PC-3 (cell line): ENCODE data around the gene MYH10. TPM values are rescaled to one million over a fixed set of nuclear protein-coding genes. Genes with fewer than 3 reads are reported as not detected.

Experiments used
- ATAC-seq: fragments of 200-7000 bp; cut with Tn5 transposase; 2 replicates; pipeline ENCODE4 v1.9.1; 2020; ENCODE audit warnings: mild to moderate bottlenecking, moderate library complexity
- BruUV-seq: library from RNA; stranded (reverse); fragments of 400-500 nt; replicated peaks from 2 replicates; lab custom pipeline; 2021; lab: Mats Ljungman, UMichigan
- CTCF ChIA-PET: fragments of 300-600 bp; sonication (Branson Sonifier 250); formaldehyde crosslinking; loops from one replicate; lab custom pipeline; 2022; ENCODE audit warnings: antibody characterized with exemption; lab: Charles Lee
- POLR2A ChIA-PET: fragments of 300-600 bp; sonication (Branson Sonifier 250); formaldehyde crosslinking; loops from one replicate; lab custom pipeline; 2022; ENCODE audit warnings: antibody characterized with exemption; ENCODE audit not compliant: unreplicated experiment; lab: Charles Lee
- DNase-seq: peaks from one replicate; pipeline ENCODE4 v3.0.0-alpha.2; 2015
- H2AFZ ChIP-seq: fragments of 300-600 bp; sonication (generic); 2 replicates; pipeline ENCODE4 v1.6.0; 2016; ENCODE audit warnings: antibody characterized with exemption, low read length
- H3F3A ChIP-seq: fragments of 300-600 bp; sonication (generic); one replicate; pipeline ENCODE4 v1.6.0; 2017; ENCODE audit warnings: antibody characterized with exemption, low read length, control low read depth, mild to moderate bottlenecking; ENCODE audit not compliant: unreplicated experiment
- H3K27ac ChIP-seq: fragments of 300-600 bp; sonication (generic); 2 replicates; pipeline ENCODE4 v1.5.1; 2016; ENCODE audit warnings: mild to moderate bottlenecking, low read length
- H3K27me3 ChIP-seq: fragments of 300-600 bp; sonication (generic); 2 replicates; pipeline ENCODE4 v1.6.1; 2016; ENCODE audit warnings: low read length, mixed read lengths
- H3K36me3 ChIP-seq: fragments of 300-600 bp; sonication (generic); 2 replicates; pipeline ENCODE4 v1.6.1; 2016; ENCODE audit warnings: low read depth, mixed run types, low read length, mixed read lengths
- H3K4me1 ChIP-seq: fragments of 300-600 bp; sonication (generic); 2 replicates; pipeline ENCODE4 v1.5.1; 2016; ENCODE audit warnings: low read length; ENCODE audit not compliant: insufficient read depth
- H3K4me2 ChIP-seq: fragments of 300-600 bp; sonication (generic); 2 replicates; pipeline ENCODE4 v1.6.0; 2016; ENCODE audit warnings: low read length
- H3K4me3 ChIP-seq: fragments of 300-600 bp; sonication (generic); 2 replicates; pipeline ENCODE4 v1.5.1; 2016; ENCODE audit warnings: mild to moderate bottlenecking, low read length, mixed read lengths
- H3K79me2 ChIP-seq: fragments of 300-600 bp; sonication (generic); 2 replicates; pipeline ENCODE4 v1.6.1; 2017; ENCODE audit warnings: low read length, mixed read lengths
- H3K9ac ChIP-seq: fragments of 300-600 bp; sonication (generic); 2 replicates; pipeline ENCODE4 v1.6.0; 2016; ENCODE audit warnings: mild to moderate bottlenecking, low read length
- H3K9me2 ChIP-seq: fragments of 300-600 bp; sonication (generic); replicated peaks from 2 replicates; pipeline ENCODE4 v1.6.1; 2016; ENCODE audit warnings: mixed run types, low read length, mixed read lengths
- H3K9me3 ChIP-seq: fragments of 300-600 bp; sonication (generic); 2 replicates; pipeline ENCODE4 v1.6.1; 2016; ENCODE audit warnings: low read length, mixed read lengths
- H4K20me1 ChIP-seq: fragments of 300-600 bp; sonication (generic); 2 replicates; pipeline ENCODE4 v1.6.1; 2016; ENCODE audit warnings: low read length, mixed read lengths
- CTCF ChIP-seq: fragments of 300-600 bp; sonication (generic); conservative IDR thresholded peaks from 2 replicates; pipeline ENCODE4 v1.5.1; 2017; ENCODE audit warnings: antibody characterized with exemption, low read depth, mild to moderate bottlenecking, low read length
- EZH2 ChIP-seq: fragments of 300-600 bp; sonication (generic); IDR thresholded peaks from one replicate; pipeline ENCODE4 v1.6.1; 2017; ENCODE audit warnings: antibody characterized with exemption, mild to moderate bottlenecking, low read length; ENCODE audit not compliant: unreplicated experiment
- EZH2phosphoT487 ChIP-seq: fragments of 300-600 bp; sonication (generic); IDR thresholded peaks from 2 replicates; pipeline ENCODE4 v1.6.1; 2018; ENCODE audit warnings: mild to moderate bottlenecking, antibody characterized with exemption, low read length, borderline replicate concordance
- intact Hi-C: fragments of 100-400 bp; cut with micrococcal nuclease; formaldehyde crosslinking; loops from 2 replicates; pipeline ENCODE4 v1.9.0; 2023
- total RNA-seq: library from RNA; depleted of rRNA; stranded (reverse); fragments of >200 nt; gene quantifications from 2 replicates; pipeline ENCODE4 v1.2.3, GENCODE V29; 2014

Gene MYH10
- total RNA-seq, 1 experiment from 2014 or later = 44.6 TPM

DNA sequence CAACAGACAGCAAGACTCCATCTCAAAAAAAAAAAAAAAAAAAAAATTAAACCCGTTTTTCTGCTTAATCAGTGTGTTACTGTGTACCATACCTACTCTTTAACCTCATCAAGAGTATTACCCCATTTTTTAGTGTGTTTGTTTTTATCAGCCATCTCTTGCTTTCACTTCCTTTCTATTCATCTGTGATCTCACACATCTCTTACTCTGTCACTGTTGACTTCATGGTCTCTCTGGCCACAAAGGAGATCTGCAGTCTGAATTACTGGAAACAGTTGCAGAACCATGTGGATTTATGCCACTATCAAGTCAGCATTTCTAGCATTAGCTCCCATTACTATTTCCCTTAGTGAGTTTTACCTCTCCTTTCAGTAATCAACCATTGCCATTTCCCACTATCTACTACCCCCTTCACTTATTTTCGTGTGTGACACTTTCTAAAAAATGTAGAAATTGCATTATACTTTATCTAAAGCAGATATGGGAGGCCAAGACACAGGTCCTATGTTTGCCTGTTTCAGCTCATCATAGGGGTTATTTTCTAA is 174.8 kb downstream of the MYH10 start:
- Histone ChIP-seq H3K4me1 (no peaks in the 10 kb centered on the region), H3K4me3 (no peak overlapping the region), H2AFZ (no peak overlapping the region), H3K27ac (no peak overlapping the region), H3K9me3 (no peaks in the 10 kb centered on the region), H4K20me1 (no peaks in the 10 kb centered on the region), H3K9ac (no peak overlapping the region), H3K4me2 (no peak overlapping the region), H3K9me2 (no peaks in the 10 kb centered on the region), H3K27me3 (no peaks in the 10 kb centered on the region), H3F3A (no peaks in the 10 kb centered on the region), H3K36me3 (peaks cover 41% of the 10 kb centered on the region), H3K79me2 (no peaks in the 10 kb centered on the region)
- ATAC-seq = no peak
- intact Hi-C loops = no loop called here
- BruUV-seq = no TSS peak
- POLR2A ChIA-PET = no interaction called here
- CTCF ChIA-PET = no interaction called here
- DNase-seq = no peak
- TF ChIP-seq EZH2phosphoT487 (no peak), EZH2 (no peak), CTCF (no peak)

GRCh38 chr17:8453326-8453725 is 177.2 kb downstream of the MYH10 start:
- no peaks in the 10 kb centered on the region for H3K27me3 ChIP-seq
- no peak overlapping the region for H3K4me3 ChIP-seq
- no peak overlapping the region for H3K27ac ChIP-seq
- ChIA-PET POLR2A (no interaction called here), CTCF (no interaction called here)
- H2AFZ ChIP-seq = no peak overlapping the region
- no TSS peak for BruUV-seq
- no peak for DNase-seq
- intact Hi-C loops = no loop called here
- no peaks in the 10 kb centered on the region for H3K4me1 ChIP-seq
- TF ChIP-seq EZH2phosphoT487 (no peak), EZH2 (no peak), CTCF (no peak)
- H3K36me3 ChIP-seq = peaks cover 44% of the 10 kb centered on the region
- H3K79me2 ChIP-seq = no peaks in the 10 kb centered on the region
- H3K9me3 ChIP-seq = no peaks in the 10 kb centered on the region
- H3K9me2 ChIP-seq = no peaks in the 10 kb centered on the region
- no peak for ATAC-seq
- H3K9ac ChIP-seq = no peak overlapping the region
- H3K4me2 ChIP-seq = no peak overlapping the region
- H4K20me1 ChIP-seq = no peaks in the 10 kb centered on the region
- no peaks in the 10 kb centered on the region for H3F3A ChIP-seq

GRCh38 chr17:8451933-8452614 is 178.5 kb downstream of the MYH10 start:
- no peak overlapping the region for H3K4me2 ChIP-seq
- no peaks in the 10 kb centered on the region for H3K79me2 ChIP-seq
- H3K36me3 ChIP-seq = peaks cover 41% of the 10 kb centered on the region
- H3K9me2 ChIP-seq = no peaks in the 10 kb centered on the region
- TF ChIP-seq EZH2phosphoT487 (no peak), CTCF (no peak), EZH2 (no peak)
- H3K27me3 ChIP-seq = no peaks in the 10 kb centered on the region
- no peaks in the 10 kb centered on the region for H3F3A ChIP-seq
- POLR2A ChIA-PET = no interaction called here
- H2AFZ ChIP-seq = no peak overlapping the region
- no peaks in the 10 kb centered on the region for H3K9me3 ChIP-seq
- no peaks in the 10 kb centered on the region for H3K4me1 ChIP-seq
- intact Hi-C loops = no loop called here
- ATAC-seq (no peak), DNase-seq (no peak)
- H3K4me3 ChIP-seq = no peak overlapping the region
- H3K27ac ChIP-seq = no peak overlapping the region
- no TSS peak for BruUV-seq
- H4K20me1 ChIP-seq = no peaks in the 10 kb centered on the region
- H3K9ac ChIP-seq = no peak overlapping the region
- CTCF ChIA-PET = no interaction called here
